SU-DHL-6 (cell line): ENCODE measurements around the gene HEXB.

Experiments
- H2AFZ ChIP-seq: fragments of 200-600 bp; sonication (generic); 2 replicates; pipeline ENCODE4 v1.6.1; 2014; ENCODE audit warnings: low read depth, mild to moderate bottlenecking, moderate library complexity, mixed read lengths, antibody characterized with exemption, low read length; ENCODE audit not compliant: severe bottlenecking
- H3F3A ChIP-seq: fragments of 200-600 bp; shearing (Covaris generic); 2 replicates; pipeline ENCODE4 v1.6.0; 2016; ENCODE audit warnings: antibody characterized with exemption, mild to moderate bottlenecking; ENCODE audit not compliant: insufficient read depth
- H3K27ac ChIP-seq: fragments of 200-600 bp; sonication (generic); 2 replicates; pipeline ENCODE4 v1.5.1; 2016; ENCODE audit warnings: low read depth, mild to moderate bottlenecking, low read length, moderate library complexity, mixed read lengths
- H3K27me3 ChIP-seq: fragments of 200-600 bp; sonication (generic), shearing (Covaris generic); 2 replicates; pipeline ENCODE4 v1.6.0; 2014; ENCODE audit warnings: mild to moderate bottlenecking, low read length
- H3K36me3 ChIP-seq: fragments of 200-600 bp; sonication (generic); 2 replicates; pipeline ENCODE4 v1.6.1; 2014; ENCODE audit warnings: mild to moderate bottlenecking, low read length, mixed read lengths
- H3K4me2 ChIP-seq: fragments of 300-600, 200-600 bp; shearing (Covaris generic), sonication (generic); 2 replicates; pipeline ENCODE4 v1.6.0; 2014; ENCODE audit warnings: low read length, low read depth, mild to moderate bottlenecking; ENCODE audit not compliant: poor library complexity, severe bottlenecking
- H3K4me3 ChIP-seq: fragments of 200-600 bp; sonication (generic); 2 replicates; pipeline ENCODE4 v1.5.1; 2014; ENCODE audit warnings: antibody characterized with exemption, low read length, mild to moderate bottlenecking, mixed read lengths; ENCODE audit not compliant: insufficient read depth, poor library complexity, severe bottlenecking
- H3K79me2 ChIP-seq: fragments of 200-600 bp; sonication (generic); 2 replicates; pipeline ENCODE4 v1.6.1; 2014; ENCODE audit warnings: mild to moderate bottlenecking, low read length, moderate library complexity; ENCODE audit not compliant: insufficient read depth
- H3K9ac ChIP-seq: fragments of 200-600 bp; sonication (generic); 2 replicates; pipeline ENCODE4 v1.7.0; 2014; ENCODE audit warnings: mild to moderate bottlenecking, low read length
- H3K9me2 ChIP-seq: fragments of 200-600 bp; sonication (generic); replicated peaks from 2 replicates; pipeline ENCODE4 v1.6.1; 2014; ENCODE audit warnings: low read length; ENCODE audit not compliant: insufficient read depth
- H3K9me3 ChIP-seq: fragments of 200-600 bp; sonication (generic); 2 replicates; pipeline ENCODE4 v1.6.1; 2014; ENCODE audit warnings: low read length, mixed read lengths; ENCODE audit not compliant: insufficient read depth
- H4K20me1 ChIP-seq: fragments of 200-600 bp; sonication (generic); 2 replicates; pipeline ENCODE4 v1.6.1; 2014; ENCODE audit warnings: low read depth, mild to moderate bottlenecking, antibody characterized with exemption, low read length, moderate library complexity, mixed read lengths
- EZH2phosphoT487 ChIP-seq: fragments of 200-600 bp; sonication (generic), shearing (Covaris generic); conservative IDR thresholded peaks from 2 replicates; pipeline ENCODE4 v1.6.1; 2018; ENCODE audit warnings: mild to moderate bottlenecking, antibody characterized with exemption, low read length, moderate library complexity, mixed read lengths
- TF ChIP-seq, protein P1 (sequence below): fragments of 200-600 bp; sonication (generic); IDR thresholded peaks from one replicate; pipeline ENCODE4 v1.5.1; 2017; ENCODE audit warnings: antibody characterized with exemption, mild to moderate bottlenecking, low read length, moderate library complexity; ENCODE audit not compliant: insufficient read depth, poor library complexity, severe bottlenecking

Gene HEXB

DNA sequence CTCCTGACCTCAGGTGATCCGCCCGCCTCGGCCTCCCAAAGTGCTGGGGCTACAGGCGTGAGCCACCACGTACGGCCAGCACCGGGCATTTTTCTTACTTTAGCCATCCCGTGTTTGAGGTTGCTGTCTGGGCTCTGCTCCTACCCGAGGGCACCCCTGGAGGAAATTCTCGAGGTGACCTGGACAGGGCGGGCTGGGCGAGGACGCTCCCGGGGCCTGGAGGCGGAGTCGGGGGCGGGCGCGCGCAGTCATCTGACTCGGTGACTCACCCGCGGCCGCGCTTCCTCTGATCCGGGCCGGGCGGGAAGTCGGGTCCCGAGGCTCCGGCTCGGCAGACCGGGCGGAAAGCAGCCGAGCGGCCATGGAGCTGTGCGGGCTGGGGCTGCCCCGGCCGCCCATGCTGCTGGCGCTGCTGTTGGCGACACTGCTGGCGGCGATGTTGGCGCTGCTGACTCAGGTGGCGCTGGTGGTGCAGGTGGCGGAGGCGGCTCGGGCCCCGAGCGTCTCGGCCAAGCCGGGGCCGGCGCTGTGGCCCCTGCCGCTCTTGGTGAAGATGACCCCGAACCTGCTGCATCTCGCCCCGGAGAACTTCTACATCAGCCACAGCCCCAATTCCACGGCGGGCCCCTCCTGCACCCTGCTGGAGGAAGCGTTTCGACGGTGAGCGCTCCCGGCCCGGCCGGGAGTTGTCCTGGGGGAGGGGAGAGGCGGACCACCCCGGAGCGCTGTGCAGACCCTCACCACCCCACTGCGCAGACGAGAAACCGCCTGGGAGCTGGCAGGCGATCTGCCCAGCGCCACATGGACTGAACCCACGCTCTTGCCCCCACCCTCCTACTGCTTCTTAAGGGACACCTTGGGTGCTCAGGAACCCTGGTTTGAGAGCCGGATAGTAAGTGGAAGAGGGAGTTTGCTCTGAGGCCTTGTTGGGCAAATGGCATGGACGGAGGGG, at the start of gene HEXB:
HEXB (plus strand) TSS at position 334 of the 952 bp plus-strand sequence; CDS start at position 362, 28 bp downstream.
- peaks cover 9% of the 10 kb centered on the region; the same call in 1 of the 2 replicates for H3K36me3 ChIP-seq
- no peaks in the 10 kb centered on the region for H3K9me2 ChIP-seq
- no peaks in the 10 kb centered on the region for H3K27me3 ChIP-seq
- H3K9ac ChIP-seq, result peak within 1 kb of the TSS; percentile 80
- H3K4me3 ChIP-seq, result peak within 1 kb of the TSS; percentile 90
- no peak for TF ChIP-seq EZH2phosphoT487
- TF ChIP-seq, protein P1, sequence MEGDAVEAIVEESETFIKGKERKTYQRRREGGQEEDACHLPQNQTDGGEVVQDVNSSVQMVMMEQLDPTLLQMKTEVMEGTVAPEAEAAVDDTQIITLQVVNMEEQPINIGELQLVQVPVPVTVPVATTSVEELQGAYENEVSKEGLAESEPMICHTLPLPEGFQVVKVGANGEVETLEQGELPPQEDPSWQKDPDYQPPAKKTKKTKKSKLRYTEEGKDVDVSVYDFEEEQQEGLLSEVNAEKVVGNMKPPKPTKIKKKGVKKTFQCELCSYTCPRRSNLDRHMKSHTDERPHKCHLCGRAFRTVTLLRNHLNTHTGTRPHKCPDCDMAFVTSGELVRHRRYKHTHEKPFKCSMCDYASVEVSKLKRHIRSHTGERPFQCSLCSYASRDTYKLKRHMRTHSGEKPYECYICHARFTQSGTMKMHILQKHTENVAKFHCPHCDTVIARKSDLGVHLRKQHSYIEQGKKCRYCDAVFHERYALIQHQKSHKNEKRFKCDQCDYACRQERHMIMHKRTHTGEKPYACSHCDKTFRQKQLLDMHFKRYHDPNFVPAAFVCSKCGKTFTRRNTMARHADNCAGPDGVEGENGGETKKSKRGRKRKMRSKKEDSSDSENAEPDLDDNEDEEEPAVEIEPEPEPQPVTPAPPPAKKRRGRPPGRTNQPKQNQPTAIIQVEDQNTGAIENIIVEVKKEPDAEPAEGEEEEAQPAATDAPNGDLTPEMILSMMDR, result no peak
- no peaks in the 10 kb centered on the region for H3F3A ChIP-seq
- H3K4me2 ChIP-seq, result peak within 1 kb of the TSS; percentile 90
- peak within 1 kb of the TSS; percentile 92 for H2AFZ ChIP-seq
- no peaks in the 10 kb centered on the region for H3K9me3 ChIP-seq
- peaks cover 4% of the 10 kb centered on the region; the same call in 1 of the 2 replicates for H3K79me2 ChIP-seq
- H3K27ac ChIP-seq, result peak within 1 kb of the TSS; percentile 57
- no peaks in the 10 kb centered on the region for H4K20me1 ChIP-seq

DNA sequence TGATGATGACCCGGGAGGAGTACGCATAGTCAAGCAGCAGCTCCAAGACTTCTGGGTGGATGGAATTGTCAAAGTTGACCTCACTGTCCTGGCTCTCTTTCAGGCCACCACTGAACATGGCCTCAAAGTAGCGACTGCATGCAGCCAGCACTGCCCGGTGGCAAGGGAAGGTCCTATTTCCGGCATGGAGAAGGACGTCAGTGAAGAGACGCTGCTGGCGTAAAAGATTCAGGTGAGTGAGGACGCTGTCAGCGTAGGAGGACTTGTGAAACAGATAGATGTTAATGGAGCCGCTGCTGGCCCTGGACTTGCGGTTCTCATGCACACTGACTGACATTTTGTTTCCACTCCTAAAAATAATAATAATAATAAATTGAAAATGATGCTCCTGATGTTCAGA, 48.9 kb upstream of the HEXB start:
- Histone ChIP-seq H3K9ac (no peak overlapping the region), H3K27me3 (no peaks in the 10 kb centered on the region), H3F3A (0 out of 2 replicates have a peak, but pooled peaks cover 5% of the 10 kb centered on the region), H3K27ac (no peak overlapping the region), H3K9me2 (no peaks in the 10 kb centered on the region), H3K79me2 (no peaks in the 10 kb centered on the region), H3K36me3 (no peaks in the 10 kb centered on the region), H3K4me2 (no peak overlapping the region), H3K4me3 (no peak overlapping the region), H4K20me1 (no peaks in the 10 kb centered on the region), H2AFZ (no peak overlapping the region), H3K9me3 (no peaks in the 10 kb centered on the region)
- TF ChIP-seq, protein P1, result no peak
- no peak for TF ChIP-seq EZH2phosphoT487

DNA sequence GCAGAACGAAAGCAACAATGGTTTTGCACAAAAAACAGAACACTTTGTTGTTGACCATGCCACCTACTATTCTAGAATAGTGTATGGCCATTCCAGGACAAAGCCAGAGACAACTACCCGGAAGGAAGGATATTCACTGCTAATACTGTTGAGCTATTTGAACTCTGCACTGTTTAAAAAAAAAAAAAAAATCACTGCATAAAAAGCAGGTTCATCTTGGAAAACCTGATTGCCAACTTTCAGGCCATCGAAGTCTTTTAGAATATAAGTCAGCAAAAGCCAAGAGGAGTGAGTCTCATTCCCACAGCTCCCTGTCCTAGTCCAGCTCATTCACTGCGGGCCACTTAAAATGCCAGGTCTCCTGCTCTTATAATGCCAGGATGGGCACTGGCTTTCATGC, 48.5 kb upstream of the HEXB start:
- no peak for TF ChIP-seq EZH2phosphoT487
- TF ChIP-seq, protein P1, result no peak
- no peaks in the 10 kb centered on the region for H3K9me2 ChIP-seq
- H3K36me3 ChIP-seq, result no peaks in the 10 kb centered on the region
- no peaks in the 10 kb centered on the region for H3K9me3 ChIP-seq
- H3K27ac ChIP-seq, result no peak overlapping the region
- H4K20me1 ChIP-seq, result no peaks in the 10 kb centered on the region
- no peaks in the 10 kb centered on the region for H3K27me3 ChIP-seq
- H2AFZ ChIP-seq, result no peak overlapping the region
- H3F3A ChIP-seq, result 0 out of 2 replicates have a peak, but pooled peaks cover 5% of the 10 kb centered on the region
- no peak overlapping the region for H3K4me2 ChIP-seq
- no peak overlapping the region for H3K4me3 ChIP-seq
- no peaks in the 10 kb centered on the region for H3K79me2 ChIP-seq
- no peak overlapping the region for H3K9ac ChIP-seq
